Prostate gland (tissue), 2 donors: ENCODE data around the gene PHACTR2. TPM values are rescaled to one million over a fixed set of nuclear protein-coding genes. Genes with fewer than 3 reads are reported as not detected.
A peak's percentile ranks its signal among the peaks of the same experiment; 100 is the strongest.
"Not testable (repeated sequence)": the region's sequence is repeated elsewhere in the genome, so short reads cannot be mapped to it uniquely, and the experiment has no call there.

ENCODE experiments used
- DNase-seq: peaks from one replicate; pipeline ENCODE4 v3.0.0-alpha.2; 2019; ENCODE audit warnings: low spot score
- H3K27ac ChIP-seq, 2 donors: fragments of 200-600 bp; sonication (generic); 2 replicates each; pipeline ENCODE4 v1.5.1; 2017 to 2019
- H3K27me3 ChIP-seq: fragments of 200-600 bp; sonication (generic); replicated peaks from 2 replicates; pipeline ENCODE4 v1.5.1; 2019; ENCODE audit not compliant: insufficient read depth
- H3K36me3 ChIP-seq, 2 donors: fragments of 200-600 bp; sonication (generic); 1 replicate in 1 of 2; 2 replicates in 1 of 2; pipeline versions ENCODE4 v1.5.1 to v1.8.1; 2017 to 2019
- H3K4me1 ChIP-seq: fragments of 200-600 bp; sonication (generic); replicated peaks from 2 replicates; pipeline ENCODE4 v1.5.1; 2019
- H3K4me3 ChIP-seq, 2 donors: fragments of 200-600 bp; sonication (generic); 2 replicates each; pipeline ENCODE4 v1.5.1; 2017 to 2019
- H3K9me3 ChIP-seq: fragments of 200-600 bp; sonication (generic); 2 replicates; pipeline ENCODE4 v1.5.1; 2017
- POLR2A ChIP-seq: fragments of 450-650 bp; IDR thresholded peaks from one replicate; pipeline ENCODE4 v1.6.1; 2016; ENCODE audit warnings: antibody characterized with exemption, mild to moderate bottlenecking
- POLR2AphosphoS5 ChIP-seq: sonication (generic); formaldehyde crosslinking; IDR thresholded peaks from one replicate; pipeline ENCODE4 v1.6.1; 2017; ENCODE audit warnings: antibody characterized with exemption
- WGBS: methylation state at CpG from one replicate; pipeline ENCODE4 v1.1.5; 2018; 5-methylcytosine and 5-hydroxymethylcytosine counted together
- intact Hi-C: fragments of 100-400 bp; cut with DNase I; formaldehyde crosslinking; loops from one replicate; pipeline ENCODE4 v1.14.2; 2022
- total RNA-seq, 2 donors: library from RNA; depleted of rRNA; stranded (reverse); fragments of >200 nt; gene quantifications; one replicate each; pipeline ENCODE4 v1.1.0, GENCODE V29; 2016
- TF ChIP-seq, protein P1 (sequence below), 4 experiments: fragments of 200-600 bp in 2 of 4; fragments of 450-650 bp in 2 of 4; sonication (generic) in 2 of 4; IDR thresholded peaks; 1 replicate in 3 of 4; 2 replicates in 1 of 4; pipeline ENCODE4 v1.5.1; 2016 to 2019; ENCODE audit warnings: antibody characterized with exemption in 4 of 4, mild to moderate bottlenecking in 2 of 4, moderate library complexity in 2 of 4

The PHACTR2 gene
- total RNA-seq, 2 donors from 2014 or later = 41.4 to 108 TPM

DNA sequence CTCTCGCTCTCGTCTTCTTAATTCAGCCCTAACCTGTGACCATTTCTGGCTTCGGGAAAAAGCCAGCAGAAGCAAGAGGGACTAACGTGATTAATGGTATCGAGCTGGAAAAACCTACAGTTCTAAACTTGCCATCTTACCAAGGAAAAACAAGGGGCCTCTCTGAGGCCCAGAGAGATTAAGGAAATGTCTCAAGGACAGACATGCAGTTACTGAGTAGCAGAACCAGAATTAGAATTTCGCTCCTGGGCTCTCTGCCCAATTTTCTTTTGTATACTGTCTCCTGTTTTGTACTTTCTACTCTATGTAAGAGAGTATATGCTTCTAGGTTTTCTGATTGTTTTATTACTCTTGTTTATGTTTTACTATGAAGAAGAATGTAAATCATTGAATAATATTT is 97.6 kb downstream of the PHACTR2 start:
- Histone ChIP-seq H3K4me3 (no peak overlapping the region), H3K9me3 (no peaks in the 10 kb centered on the region), H3K27me3 (no peaks in the 10 kb centered on the region), H3K4me1 (no peaks in the 10 kb centered on the region), H3K27ac (peak overlapping the region; percentile 9 to 56), H3K36me3 (no peaks in the 10 kb centered on the region)
- TF ChIP-seq POLR2A (no peak), POLR2AphosphoS5 (no peak)
- TF ChIP-seq, protein P1, sequence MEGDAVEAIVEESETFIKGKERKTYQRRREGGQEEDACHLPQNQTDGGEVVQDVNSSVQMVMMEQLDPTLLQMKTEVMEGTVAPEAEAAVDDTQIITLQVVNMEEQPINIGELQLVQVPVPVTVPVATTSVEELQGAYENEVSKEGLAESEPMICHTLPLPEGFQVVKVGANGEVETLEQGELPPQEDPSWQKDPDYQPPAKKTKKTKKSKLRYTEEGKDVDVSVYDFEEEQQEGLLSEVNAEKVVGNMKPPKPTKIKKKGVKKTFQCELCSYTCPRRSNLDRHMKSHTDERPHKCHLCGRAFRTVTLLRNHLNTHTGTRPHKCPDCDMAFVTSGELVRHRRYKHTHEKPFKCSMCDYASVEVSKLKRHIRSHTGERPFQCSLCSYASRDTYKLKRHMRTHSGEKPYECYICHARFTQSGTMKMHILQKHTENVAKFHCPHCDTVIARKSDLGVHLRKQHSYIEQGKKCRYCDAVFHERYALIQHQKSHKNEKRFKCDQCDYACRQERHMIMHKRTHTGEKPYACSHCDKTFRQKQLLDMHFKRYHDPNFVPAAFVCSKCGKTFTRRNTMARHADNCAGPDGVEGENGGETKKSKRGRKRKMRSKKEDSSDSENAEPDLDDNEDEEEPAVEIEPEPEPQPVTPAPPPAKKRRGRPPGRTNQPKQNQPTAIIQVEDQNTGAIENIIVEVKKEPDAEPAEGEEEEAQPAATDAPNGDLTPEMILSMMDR (IDR thresholded peaks at IDR 0.05) = no peak
- DNase-seq = no peak
- intact Hi-C loops = loop anchor here (5.0 kb wide), 1 partner anchor 67 kb away; the partner anchor contains the start of gene LTV1
- WGBS = 54% methylated on average over 6 of the region's 6 CpGs

GRCh38 chr6:143778926-143779325 is 101.2 kb downstream of the PHACTR2 start:
- WGBS = 79% methylated on average over 2 of the region's 2 CpGs
- Histone ChIP-seq H3K27me3 (no peaks in the 10 kb centered on the region), H3K4me3 (no peak overlapping the region), H3K9me3 (no peaks in the 10 kb centered on the region), H3K4me1 (no peaks in the 10 kb centered on the region), H3K36me3 (no peaks in the 10 kb centered on the region), H3K27ac (no peak overlapping the region)
- intact Hi-C loops = loop anchor here (5.0 kb wide), 1 partner anchor 63 kb away; the partner anchor contains the start of gene LTV1
- no peak for DNase-seq
- no peak for TF ChIP-seq POLR2AphosphoS5
- TF ChIP-seq, protein P1 (IDR thresholded peaks at IDR 0.05) = no peak
- TF ChIP-seq POLR2A = no peak

- H3K4me3 ChIP-seq = no peak overlapping the region
- no peaks in the 10 kb centered on the region for H3K27me3 ChIP-seq
- H3K9me3 ChIP-seq = no peaks in the 10 kb centered on the region
- DNase-seq = no peak
- intact Hi-C loops = no loop called here
- no peaks in the 10 kb centered on the region for H3K4me1 ChIP-seq
- TF ChIP-seq, protein P1 (IDR thresholded peaks at IDR 0.05) = no peak
- no peak for TF ChIP-seq POLR2A
- TF ChIP-seq POLR2AphosphoS5 = no peak
- peak overlapping the region in 1 of 2 donors; percentile 2 for H3K27ac ChIP-seq
- H3K36me3 ChIP-seq = no peaks in the 10 kb centered on the region
- WGBS = 72% methylated on average over 5 of the region's 5 CpGs
Measured at GRCh38 chr6:143782481-143782880, 104.7 kb downstream of the PHACTR2 start.

GRCh38 chr6:143783077-143783476 is 105.3 kb downstream of the PHACTR2 start:
- TF ChIP-seq POLR2A = no peak
- no peak for TF ChIP-seq POLR2AphosphoS5
- TF ChIP-seq, protein P1 (IDR thresholded peaks at IDR 0.05) = no peak
- Histone ChIP-seq H3K4me1 (no peaks in the 10 kb centered on the region), H3K27ac (no peak overlapping the region), H3K36me3 (no peaks in the 10 kb centered on the region), H3K9me3 (no peaks in the 10 kb centered on the region), H3K4me3 (no peak overlapping the region), H3K27me3 (no peaks in the 10 kb centered on the region)
- no peak for DNase-seq
- 85% methylated on average over 3 of the region's 3 CpGs for WGBS
- intact Hi-C loops = no loop called here

DNA sequence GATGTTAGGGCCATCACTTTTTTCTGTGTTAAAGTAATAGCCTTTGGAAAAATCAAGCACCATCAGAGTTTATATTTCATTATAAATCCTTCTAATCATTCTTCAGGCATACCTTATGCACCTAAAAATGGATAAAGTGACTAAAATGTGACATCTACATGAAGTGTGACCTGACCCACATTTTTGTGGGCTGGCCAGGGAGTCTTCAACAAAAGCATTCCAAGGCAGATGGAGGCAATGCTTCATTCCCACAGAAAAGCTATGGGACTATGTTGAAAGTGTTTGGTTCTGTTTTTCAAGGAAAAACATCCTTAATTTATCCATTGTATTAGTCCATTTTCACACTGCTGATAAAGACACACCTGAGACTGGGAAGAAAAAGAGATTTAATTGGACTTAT is 106.6 kb downstream of the PHACTR2 start:
- Histone ChIP-seq H3K4me1 (no peaks in the 10 kb centered on the region), H3K9me3 (no peaks in the 10 kb centered on the region), H3K27ac (no peak overlapping the region), H3K27me3 (no peaks in the 10 kb centered on the region), H3K4me3 (no peak overlapping the region), H3K36me3 (no peaks in the 10 kb centered on the region)
- intact Hi-C loops = no loop called here
- no peak for DNase-seq
- no peak for TF ChIP-seq POLR2A
- no peak for TF ChIP-seq POLR2AphosphoS5
- TF ChIP-seq, protein P1 (IDR thresholded peaks at IDR 0.05) = no peak

GRCh38 chr6:143786371-143786770 is 108.6 kb downstream of the PHACTR2 start:
- H3K36me3 ChIP-seq, H3K27ac ChIP-seq, H3K4me3 ChIP-seq, H3K4me1 ChIP-seq, H3K9me3 ChIP-seq, intact Hi-C loops, H3K27me3 ChIP-seq, DNase-seq: not testable (repeated sequence)
